ENCODE data around the gene UBAP2L. TPM values are rescaled to one million over a fixed set of nuclear protein-coding genes. Genes with fewer than 3 reads are reported as not detected.

The UBAP2L gene
- total and polyA plus RNA-seq, 9 of the 15 experiments (the other 6 are each of a cell fraction or from before 2014, with no cell fraction given): 75.0 to 245 (median 119) TPM

DNA sequence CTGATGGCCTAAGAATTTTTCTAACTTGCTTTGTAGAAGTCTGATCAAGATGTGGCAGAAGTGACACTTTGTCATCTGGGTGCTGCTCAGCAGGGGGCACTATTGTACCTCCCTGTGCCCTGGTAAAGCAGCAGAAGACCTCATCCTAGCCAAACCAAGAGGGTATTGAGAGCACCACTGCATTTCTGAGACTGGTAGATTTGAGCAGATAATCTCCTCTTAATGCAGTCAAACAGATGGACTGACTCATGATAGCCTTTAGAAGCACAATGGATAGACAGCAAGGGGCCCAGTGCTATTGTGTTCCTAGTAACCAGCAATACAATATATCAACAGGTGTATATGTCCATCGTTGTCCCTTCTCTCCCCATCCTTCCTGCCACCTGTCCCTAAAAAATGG lies 34.6 kb upstream of the UBAP2L start (continued):
- TF ChIP-seq HDAC1 (IDR thresholded peaks at IDR 0.05): no peak
- TF ChIP-seq BDP1 (IDR thresholded peaks at IDR 0.05; ENCODE audit: insufficient read depth, insufficient read length): no peak
- TF ChIP-seq NR2C2 (CRISPR knock-in tag; IDR thresholded peaks at IDR 0.05): no peak
- TF ChIP-seq NR2C2 (tag; IDR thresholded peaks at IDR 0.05): no peak
- TF ChIP-seq ZKSCAN1 (IDR thresholded peaks at IDR 0.05; ENCODE audit: low read depth, low read length): no peak
- TF ChIP-seq POLR3A (IDR thresholded peaks at IDR 0.05; ENCODE audit: borderline replicate concordance, extremely low read depth, insufficient read depth, insufficient read length): no peak
- no peak for TF ChIP-seq SMAD1 (IDR thresholded peaks at IDR 0.05; ENCODE audit: low read depth, low read length, partially characterized antibody)
- TF ChIP-seq ZNF644 (tag; IDR thresholded peaks at IDR 0.05; ENCODE audit: low read depth): no peak
- no peak for TF ChIP-seq ZBTB49 (CRISPR knock-in tag; IDR thresholded peaks at IDR 0.05; ENCODE audit: borderline replicate concordance)
- peak; percentile 37; the same call in 1 of the 2 replicates for TF ChIP-seq ARID2 (IDR thresholded peaks at IDR 0.05)
- no peak for TF ChIP-seq CBFA2T3 (IDR thresholded peaks at IDR 0.05)
- TF ChIP-seq EGR1 (conservative IDR thresholded peaks at IDR 0.05): no peak
- TF ChIP-seq ZNF263 (CRISPR knock-in tag; IDR thresholded peaks at IDR 0.05; ENCODE audit: borderline replicate concordance): no peak
- no peak for TF ChIP-seq MITF (IDR thresholded peaks at IDR 0.05)
- TF ChIP-seq ZNF232 (CRISPR knock-in tag; IDR thresholded peaks at IDR 0.05): no peak
- no peak for TF ChIP-seq EP300 (IDR thresholded peaks at IDR 0.05; ENCODE audit: low read length)
- no peak for TF ChIP-seq RBM14 (IDR thresholded peaks at IDR 0.05; ENCODE audit: borderline replicate concordance, insufficient read depth, low read depth, low read length)
- no peak for TF ChIP-seq GATAD2B (IDR thresholded peaks at IDR 0.05; ENCODE audit: borderline replicate concordance)
- TF ChIP-seq ZNF253 (CRISPR knock-in tag; conservative IDR thresholded peaks at IDR 0.05): no peak
- TF ChIP-seq XRCC4 (IDR thresholded peaks at IDR 0.05; ENCODE audit: extremely low read depth, insufficient read depth, insufficient read length): no peak
- TF ChIP-seq, protein P1, sequence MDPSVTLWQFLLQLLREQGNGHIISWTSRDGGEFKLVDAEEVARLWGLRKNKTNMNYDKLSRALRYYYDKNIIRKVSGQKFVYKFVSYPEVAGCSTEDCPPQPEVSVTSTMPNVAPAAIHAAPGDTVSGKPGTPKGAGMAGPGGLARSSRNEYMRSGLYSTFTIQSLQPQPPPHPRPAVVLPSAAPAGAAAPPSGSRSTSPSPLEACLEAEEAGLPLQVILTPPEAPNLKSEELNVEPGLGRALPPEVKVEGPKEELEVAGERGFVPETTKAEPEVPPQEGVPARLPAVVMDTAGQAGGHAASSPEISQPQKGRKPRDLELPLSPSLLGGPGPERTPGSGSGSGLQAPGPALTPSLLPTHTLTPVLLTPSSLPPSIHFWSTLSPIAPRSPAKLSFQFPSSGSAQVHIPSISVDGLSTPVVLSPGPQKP (CRISPR knock-in tag; IDR thresholded peaks at IDR 0.05): no peak
- no peak for TF ChIP-seq NR3C1 (CRISPR knock-in tag; IDR thresholded peaks at IDR 0.05)
- no peak for TF ChIP-seq HIVEP1 (CRISPR knock-in tag; IDR thresholded peaks at IDR 0.05)
- no peak for TF ChIP-seq ATF4 (CRISPR knock-in tag; IDR thresholded peaks at IDR 0.05)
- TF ChIP-seq SNRNP70 (optimal IDR thresholded peaks at IDR 0.05; ENCODE audit: low read depth, low read length): no peak
- TF ChIP-seq POLR2A (conservative IDR thresholded peaks at IDR 0.05): no peak
- TF ChIP-seq RHOXF2B (CRISPR knock-in tag; conservative IDR thresholded peaks at IDR 0.05): no peak
